HCT116 (cell line): ENCODE data around the gene FNDC8. TPM values are rescaled to one million over a fixed set of nuclear protein-coding genes. Genes with fewer than 3 reads are reported as not detected.

Source experiments
- ATAC-seq: fragments of 200-7000 bp; cut with Tn5 transposase; 2 replicates; pipeline ENCODE4 v1.9.1; 2020; ENCODE audit warnings: mild to moderate bottlenecking, moderate library complexity
- BruUV-seq: library from RNA; stranded (reverse); fragments of 400-500 nt; replicated peaks from 2 replicates; lab custom pipeline; 2021; lab: Mats Ljungman, UMichigan
- CTCF ChIA-PET: fragments of 300-600 bp; sonication (Branson Sonifier 250); formaldehyde crosslinking; loops from one replicate; lab custom pipeline; 2021; ENCODE audit warnings: antibody characterized with exemption; lab: Charles Lee
- POLR2A ChIA-PET: fragments of 300-600, 350-600 bp; sonication (Branson Sonifier 250); formaldehyde crosslinking; loops from one replicate; lab custom pipeline; 2021; ENCODE audit warnings: antibody characterized with exemption; lab: Charles Lee
- RAD21 ChIA-PET, 2 experiments: fragments of 300-600 bp; sonication (Branson Sonifier 250); formaldehyde crosslinking; loops; one replicate each; lab custom pipeline; 2023; ENCODE audit warnings: low total read pairs in 2 of 2; ENCODE audit not compliant: uncharacterized antibody in 2 of 2, unreplicated experiment in 2 of 2, low non-redundant PET in 1 of 2; lab: Charles Lee
- DNase-seq: peaks from one replicate; pipeline ENCODE4 v3.0.0-alpha.2; 2010; ENCODE audit warnings: low read depth, low spot score
- H2AFZ ChIP-seq: fragments of 200-600 bp; shearing (Covaris generic), sonication (generic); 2 replicates; pipeline ENCODE4 v1.6.1; 2017; ENCODE audit warnings: low read depth, mixed run types, mixed read lengths, antibody characterized with exemption, low read length; ENCODE audit not compliant: poor library complexity, severe bottlenecking
- H3K27ac ChIP-seq: 2 replicates; pipeline ENCODE4 v1.5.1; 2012; ENCODE audit warnings: low read depth, low read length
- H3K27me3 ChIP-seq: fragments of 200-600 bp; sonication (generic); 2 replicates; pipeline ENCODE4 v1.6.1; 2016; ENCODE audit warnings: mixed run types, low read length, mixed read lengths; ENCODE audit not compliant: insufficient read depth
- H3K36me3 ChIP-seq, 2 experiments: fragments of 200-500 bp in 1 of 2; fragments of 200-600 bp in 1 of 2; sonication (Bioruptor generic) in 1 of 2; sonication (generic) in 1 of 2; 2 replicates each; pipeline versions ENCODE4 v1.5.1 to v1.6.1; 2014 to 2016; ENCODE audit warnings: low read length in 2 of 2, inconsistent platforms in 1 of 2, mixed read lengths in 1 of 2, mixed run types in 1 of 2; ENCODE audit not compliant: insufficient read depth in 2 of 2, control insufficient read depth in 1 of 2
- H3K4me1 ChIP-seq, 2 experiments: fragments of 200-600 bp in 1 of 2; sonication (generic) in 1 of 2; 2 replicates each; pipeline versions ENCODE4 v1.5.1 to v1.6.1; 2012 to 2017; ENCODE audit warnings: low read length in 2 of 2, inconsistent platforms in 1 of 2, mild to moderate bottlenecking in 1 of 2, mixed read lengths in 1 of 2, mixed run types in 1 of 2, moderate library complexity in 1 of 2; ENCODE audit not compliant: insufficient read depth in 2 of 2, control insufficient read depth in 1 of 2
- H3K4me2 ChIP-seq: fragments of 200-600 bp; sonication (generic); 2 replicates; pipeline ENCODE4 v1.6.1; 2017; ENCODE audit warnings: mixed run types, low read length, mixed read lengths
- H3K4me3 ChIP-seq, 2 experiments: fragments of 200-600 bp in 1 of 2; sonication (generic) in 1 of 2; replicated peaks in 1 of 2; 2 replicates each; pipeline ENCODE4 v1.5.1; 2011 to 2016; ENCODE audit warnings: low read length in 2 of 2, control low read depth in 1 of 2, low read depth in 1 of 2, mild to moderate bottlenecking in 1 of 2, mixed read lengths in 1 of 2, mixed run types in 1 of 2
- H3K79me2 ChIP-seq: fragments of 200-600 bp; sonication (generic); 2 replicates; pipeline ENCODE4 v1.6.1; 2017; ENCODE audit warnings: mild to moderate bottlenecking, mixed run types, low read length, moderate library complexity, mixed read lengths; ENCODE audit not compliant: insufficient read depth
- H3K9ac ChIP-seq: fragments of 200-600 bp; sonication (generic); 2 replicates; pipeline ENCODE4 v1.6.1; 2016; ENCODE audit warnings: low read length, mixed read lengths
- H3K9me2 ChIP-seq: fragments of 200-600 bp; sonication (generic), shearing (Covaris generic); 2 replicates; pipeline ENCODE4 v1.6.1; 2017; ENCODE audit warnings: mixed run types, mild to moderate bottlenecking, moderate library complexity; ENCODE audit not compliant: insufficient read depth
- H3K9me3 ChIP-seq, 2 experiments: fragments of 200-500 bp in 1 of 2; fragments of 200-600 bp in 1 of 2; sonication (Bioruptor generic) in 1 of 2; sonication (generic) in 1 of 2; 2 replicates each; pipeline ENCODE4 v1.6.1; 2014 to 2017; ENCODE audit warnings: low read length in 2 of 2, mixed read lengths in 2 of 2, inconsistent platforms in 1 of 2, low read depth in 1 of 2, mild to moderate bottlenecking in 1 of 2, mixed run types in 1 of 2, moderate library complexity in 1 of 2; ENCODE audit not compliant: control insufficient read depth in 1 of 2, insufficient read depth in 1 of 2
- H4K20me1 ChIP-seq: fragments of 200-600 bp; sonication (generic), shearing (Covaris generic); 2 replicates; pipeline ENCODE4 v1.6.1; 2017; ENCODE audit warnings: mixed run types, mild to moderate bottlenecking, moderate library complexity; ENCODE audit not compliant: insufficient read depth
- CEBPB ChIP-seq: IDR thresholded peaks from 2 replicates; pipeline ENCODE4 v1.6.1; 2012; ENCODE audit warnings: low read depth
- EGR1 ChIP-seq: IDR thresholded peaks from 2 replicates; pipeline ENCODE4 v1.6.1; 2012; ENCODE audit warnings: low read depth
- ELF1 ChIP-seq: IDR thresholded peaks from 2 replicates; pipeline ENCODE4 v1.6.1; 2012; ENCODE audit warnings: low read depth, borderline replicate concordance
- EZH2phosphoT487 ChIP-seq: fragments of 200-600 bp; IDR thresholded peaks from 2 replicates; pipeline ENCODE4 v1.6.1; 2018; ENCODE audit warnings: antibody characterized with exemption, borderline replicate concordance
- FOSL1 ChIP-seq: IDR thresholded peaks from 2 replicates; pipeline ENCODE4 v1.6.1; 2012; ENCODE audit warnings: low read depth
- JUND ChIP-seq: IDR thresholded peaks from 2 replicates; pipeline ENCODE4 v1.6.1; 2012
- MAX ChIP-seq: IDR thresholded peaks from 2 replicates; pipeline ENCODE4 v1.6.1; 2012
- POLR2A ChIP-seq: IDR thresholded peaks from 2 replicates; pipeline ENCODE4 v1.7.0; 2011; ENCODE audit warnings: borderline replicate concordance; ENCODE audit not compliant: insufficient read depth, insufficient read length; ENCODE audit errors: extremely low read depth
- POLR2AphosphoS5 ChIP-seq: IDR thresholded peaks from 2 replicates; pipeline ENCODE4 v1.6.1; 2011; ENCODE audit warnings: mild to moderate bottlenecking, low read depth, low read length, moderate library complexity
- RAD21 ChIP-seq: IDR thresholded peaks from 2 replicates; pipeline ENCODE4 v1.6.1; 2012; ENCODE audit warnings: low read depth, mild to moderate bottlenecking
- SIN3A ChIP-seq: IDR thresholded peaks from 2 replicates; pipeline ENCODE4 v1.6.1; 2012; ENCODE audit warnings: low read depth
- SRF ChIP-seq: IDR thresholded peaks from 2 replicates; pipeline ENCODE4 v1.6.1; 2012; ENCODE audit warnings: low read depth
- TCF7L2 ChIP-seq: IDR thresholded peaks from 2 replicates; pipeline ENCODE4 v1.7.0; 2011; ENCODE audit warnings: borderline replicate concordance, inconsistent platforms; ENCODE audit not compliant: insufficient read depth, insufficient read length; ENCODE audit errors: extremely low read depth
- YY1 ChIP-seq: IDR thresholded peaks from 2 replicates; pipeline ENCODE4 v1.6.1; 2011; ENCODE audit warnings: low read length, low read depth, moderate library complexity, mild to moderate bottlenecking; ENCODE audit not compliant: insufficient replicate concordance; ENCODE audit errors: extremely low read depth
- ZFX ChIP-seq: fragments of 450-650 bp; IDR thresholded peaks from 2 replicates; pipeline ENCODE4 v1.6.1; 2017
- ZNF274 ChIP-seq: fragments of 200-500 bp; sonication (Bioruptor generic); IDR thresholded peaks from 2 replicates; pipeline ENCODE4 v1.6.1; 2014; ENCODE audit warnings: mild to moderate bottlenecking, low read depth, low read length, inconsistent platforms
- intact Hi-C: fragments of 100-400 bp; cut with micrococcal nuclease; formaldehyde crosslinking; loops from 2 replicates; pipeline ENCODE4 v1.10.0; 2022
- total RNA-seq: library from RNA; stranded (reverse); gene quantifications from one replicate; pipeline ENCODE4 v1.2.1, GENCODE V29; 2021; ENCODE audit not compliant: unreplicated experiment
- TF ChIP-seq, protein P1 (sequence below): IDR thresholded peaks from 2 replicates; pipeline ENCODE4 v1.6.1; 2011; ENCODE audit warnings: mild to moderate bottlenecking, low read length, moderate library complexity; ENCODE audit not compliant: insufficient replicate concordance; ENCODE audit errors: extremely low read depth
- TF ChIP-seq, protein P2 (sequence below): IDR thresholded peaks from 2 replicates; pipeline ENCODE4 v1.6.1; 2012; ENCODE audit warnings: low read depth
- TF ChIP-seq, protein P3 (sequence below): IDR thresholded peaks from 2 replicates; pipeline ENCODE4 v1.6.1; 2012

Gene FNDC8
- total RNA-seq, 1 experiment from 2014 or later, result not detected

- CTCF ChIA-PET, result no interaction called here
- intact Hi-C loops, result loop anchor here (1.0 kb wide), 2 partner anchors 102 to 391 kb away; no protein-coding TSS in a partner anchor
- Histone ChIP-seq H3K9me2 (no peaks in the 10 kb centered on the region), H3K27ac (no peak overlapping the region), H3K4me1 (peaks cover 3 to 10% of the 10 kb centered on the region in 2 experiments; a peak in 3 of 4 replicates), H2AFZ (peak overlapping the region; percentile 98), H3K4me2 (peak overlapping the region; percentile 93), H3K4me3 (peak overlapping the region; percentile 97 to 99), H3K36me3 (peaks cover 18 to 25% of the 10 kb centered on the region in 2 experiments), H3K9me3 (no peaks in the 10 kb centered on the region), H3K79me2 (peaks cover 46% of the 10 kb centered on the region), H4K20me1 (no peaks in the 10 kb centered on the region), H3K27me3 (no peaks in the 10 kb centered on the region), H3K9ac (peak overlapping the region; percentile 96)
- DNase-seq, result no peak
- POLR2A ChIA-PET, result no interaction called here
- no TSS peak for BruUV-seq
- RAD21 ChIA-PET, result no interaction called here
- ATAC-seq, result peak; percentile 65
- no peak for TF ChIP-seq JUND
- TF ChIP-seq, protein P1, sequence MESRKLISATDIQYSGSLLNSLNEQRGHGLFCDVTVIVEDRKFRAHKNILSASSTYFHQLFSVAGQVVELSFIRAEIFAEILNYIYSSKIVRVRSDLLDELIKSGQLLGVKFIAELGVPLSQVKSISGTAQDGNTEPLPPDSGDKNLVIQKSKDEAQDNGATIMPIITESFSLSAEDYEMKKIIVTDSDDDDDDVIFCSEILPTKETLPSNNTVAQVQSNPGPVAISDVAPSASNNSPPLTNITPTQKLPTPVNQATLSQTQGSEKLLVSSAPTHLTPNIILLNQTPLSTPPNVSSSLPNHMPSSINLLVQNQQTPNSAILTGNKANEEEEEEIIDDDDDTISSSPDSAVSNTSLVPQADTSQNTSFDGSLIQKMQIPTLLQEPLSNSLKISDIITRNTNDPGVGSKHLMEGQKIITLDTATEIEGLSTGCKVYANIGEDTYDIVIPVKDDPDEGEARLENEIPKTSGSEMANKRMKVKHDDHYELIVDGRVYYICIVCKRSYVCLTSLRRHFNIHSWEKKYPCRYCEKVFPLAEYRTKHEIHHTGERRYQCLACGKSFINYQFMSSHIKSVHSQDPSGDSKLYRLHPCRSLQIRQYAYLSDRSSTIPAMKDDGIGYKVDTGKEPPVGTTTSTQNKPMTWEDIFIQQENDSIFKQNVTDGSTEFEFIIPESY, result no peak
- TF ChIP-seq ZFX, result no peak
- TF ChIP-seq ZNF274, result no peak
- TF ChIP-seq POLR2A, result no peak
- TF ChIP-seq RAD21, result no peak
- TF ChIP-seq YY1, result no peak
- TF ChIP-seq, protein P2, sequence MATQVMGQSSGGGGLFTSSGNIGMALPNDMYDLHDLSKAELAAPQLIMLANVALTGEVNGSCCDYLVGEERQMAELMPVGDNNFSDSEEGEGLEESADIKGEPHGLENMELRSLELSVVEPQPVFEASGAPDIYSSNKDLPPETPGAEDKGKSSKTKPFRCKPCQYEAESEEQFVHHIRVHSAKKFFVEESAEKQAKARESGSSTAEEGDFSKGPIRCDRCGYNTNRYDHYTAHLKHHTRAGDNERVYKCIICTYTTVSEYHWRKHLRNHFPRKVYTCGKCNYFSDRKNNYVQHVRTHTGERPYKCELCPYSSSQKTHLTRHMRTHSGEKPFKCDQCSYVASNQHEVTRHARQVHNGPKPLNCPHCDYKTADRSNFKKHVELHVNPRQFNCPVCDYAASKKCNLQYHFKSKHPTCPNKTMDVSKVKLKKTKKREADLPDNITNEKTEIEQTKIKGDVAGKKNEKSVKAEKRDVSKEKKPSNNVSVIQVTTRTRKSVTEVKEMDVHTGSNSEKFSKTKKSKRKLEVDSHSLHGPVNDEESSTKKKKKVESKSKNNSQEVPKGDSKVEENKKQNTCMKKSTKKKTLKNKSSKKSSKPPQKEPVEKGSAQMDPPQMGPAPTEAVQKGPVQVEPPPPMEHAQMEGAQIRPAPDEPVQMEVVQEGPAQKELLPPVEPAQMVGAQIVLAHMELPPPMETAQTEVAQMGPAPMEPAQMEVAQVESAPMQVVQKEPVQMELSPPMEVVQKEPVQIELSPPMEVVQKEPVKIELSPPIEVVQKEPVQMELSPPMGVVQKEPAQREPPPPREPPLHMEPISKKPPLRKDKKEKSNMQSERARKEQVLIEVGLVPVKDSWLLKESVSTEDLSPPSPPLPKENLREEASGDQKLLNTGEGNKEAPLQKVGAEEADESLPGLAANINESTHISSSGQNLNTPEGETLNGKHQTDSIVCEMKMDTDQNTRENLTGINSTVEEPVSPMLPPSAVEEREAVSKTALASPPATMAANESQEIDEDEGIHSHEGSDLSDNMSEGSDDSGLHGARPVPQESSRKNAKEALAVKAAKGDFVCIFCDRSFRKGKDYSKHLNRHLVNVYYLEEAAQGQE, result no peak
- TF ChIP-seq POLR2AphosphoS5, result no peak
- TF ChIP-seq, protein P3, sequence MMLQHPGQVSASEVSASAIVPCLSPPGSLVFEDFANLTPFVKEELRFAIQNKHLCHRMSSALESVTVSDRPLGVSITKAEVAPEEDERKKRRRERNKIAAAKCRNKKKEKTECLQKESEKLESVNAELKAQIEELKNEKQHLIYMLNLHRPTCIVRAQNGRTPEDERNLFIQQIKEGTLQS, result no peak
- TF ChIP-seq ELF1, result no peak
- no peak for TF ChIP-seq EZH2phosphoT487
- no peak for TF ChIP-seq EGR1
- TF ChIP-seq SRF, result no peak
- no peak for TF ChIP-seq CEBPB
- TF ChIP-seq SIN3A, result no peak
- TF ChIP-seq FOSL1, result no peak
- no peak for TF ChIP-seq MAX
- TF ChIP-seq TCF7L2, result no peak
Measured at GRCh38 chr17:35142467-35142796, 21.0 kb downstream of the FNDC8 start.
